H1 (cell line): ENCODE measurements around the gene MCUR1. TPM values are rescaled to one million over a fixed set of nuclear protein-coding genes. Genes with fewer than 3 reads are reported as not detected.
"Not testable (repeated sequence)": the region's sequence is repeated elsewhere in the genome, so short reads cannot be mapped to it uniquely, and the experiment has no call there.

Experiments used
- CTCF ChIA-PET: fragments of 300-600 bp; sonication (Branson Sonifier 250); formaldehyde crosslinking; loops from one replicate; lab custom pipeline; 2021; ENCODE audit not compliant: partially characterized antibody; lab: Charles Lee
- POLR2A ChIA-PET: fragments of 300-600 bp; sonication (Branson Sonifier 250); formaldehyde crosslinking; loops from one replicate; lab custom pipeline; 2021; ENCODE audit warnings: inconsistent platforms; ENCODE audit not compliant: partially characterized antibody; lab: Charles Lee
- DNase-seq, 2 experiments: peaks; one replicate each; pipeline versions ENCODE4 v3.0.0 to v3.0.0-alpha.2; 2010 to 2022; ENCODE audit warnings: low spot score in 2 of 2, low read depth in 1 of 2, mixed read lengths in 1 of 2
- FAIRE-seq: peaks from 2 replicates; lab custom pipeline; 2011; peaks lifted over from hg19 to GRCh38; lab: Jason Lieb, UNC
- H2AFZ ChIP-seq: 2 replicates; pipeline ENCODE4 v1.8.1; 2012; ENCODE audit warnings: low read length, inconsistent platforms
- H2AK5ac ChIP-seq: 2 replicates; pipeline ENCODE4 v1.6.1; 2013; ENCODE audit warnings: low read depth, low read length
- H2BK120ac ChIP-seq: replicated peaks from 2 replicates; pipeline ENCODE3; 2013; ENCODE audit warnings: low read depth, low read length, inconsistent platforms
- H2BK12ac ChIP-seq: 2 replicates; pipeline ENCODE4 v1.6.1; 2013; ENCODE audit warnings: low read depth, low read length
- H2BK15ac ChIP-seq: 2 replicates; pipeline ENCODE4 v1.6.1; 2013; ENCODE audit warnings: low read length
- H2BK20ac ChIP-seq: 2 replicates; pipeline ENCODE4 v1.6.1; 2013; ENCODE audit warnings: low read length
- H2BK5ac ChIP-seq: 2 replicates; pipeline ENCODE4 v1.6.1; 2013; ENCODE audit warnings: low read depth, low read length
- H3K14ac ChIP-seq: 2 replicates; pipeline ENCODE4 v1.6.1; 2013; ENCODE audit warnings: inconsistent platforms; ENCODE audit not compliant: insufficient read length
- H3K18ac ChIP-seq: 2 replicates; pipeline ENCODE4 v1.6.1; 2013; ENCODE audit warnings: low read length; ENCODE audit errors: extremely low read depth
- H3K23ac ChIP-seq: 2 replicates; pipeline ENCODE4 v1.6.1; 2013; ENCODE audit warnings: inconsistent platforms; ENCODE audit not compliant: insufficient read length
- H3K23me2 ChIP-seq: 2 replicates; pipeline ENCODE4 v1.6.1; 2013; ENCODE audit warnings: low read depth, low read length
- H3K27ac ChIP-seq: 2 replicates; pipeline ENCODE4 v1.6.1; 2011; ENCODE audit warnings: low read depth, low read length, inconsistent platforms
- H3K27me3 ChIP-seq, 4 experiments: replicated peaks in 1 of 4; 1 replicate in 1 of 4; 2 replicates in 3 of 4; pipeline versions ENCODE4 v1.6.1 to v1.8.1; 2011 to 2013; ENCODE audit warnings: low read length in 3 of 4, mild to moderate bottlenecking in 3 of 4, inconsistent platforms in 2 of 4, mixed read lengths in 2 of 4, moderate library complexity in 1 of 4; ENCODE audit not compliant: control insufficient read depth in 3 of 4, insufficient read depth in 3 of 4; ENCODE audit errors: extremely low read depth in 1 of 4
- H3K36me3 ChIP-seq, 4 experiments: 2 replicates each; pipeline versions ENCODE4 v1.6.1 to v1.8.1; 2011 to 2013; ENCODE audit warnings: mild to moderate bottlenecking in 4 of 4, low read length in 3 of 4, moderate library complexity in 2 of 4, control low read depth in 1 of 4, inconsistent platforms in 1 of 4; ENCODE audit not compliant: insufficient read depth in 4 of 4, control insufficient read depth in 2 of 4
- H3K4ac ChIP-seq: replicated peaks from 2 replicates; pipeline ENCODE3; 2013; ENCODE audit warnings: low read length, low read depth, mixed read lengths, inconsistent platforms; ENCODE audit not compliant: insufficient read length
- H3K4me1 ChIP-seq, 4 experiments: replicated peaks in 1 of 4; 1 replicate in 1 of 4; 2 replicates in 3 of 4; pipeline versions ENCODE4 v1.6.1 to v1.8.1; 2011 to 2013; ENCODE audit warnings: low read length in 3 of 4, inconsistent platforms in 2 of 4, mixed read lengths in 1 of 4; ENCODE audit not compliant: insufficient read depth in 4 of 4, control insufficient read depth in 3 of 4
- H3K4me2 ChIP-seq, 2 experiments: 2 replicates each; pipeline versions ENCODE4 v1.6.1 to v1.8.1; 2011 to 2013; ENCODE audit warnings: low read depth in 2 of 2, low read length in 2 of 2, control low read depth in 1 of 2, inconsistent platforms in 1 of 2, mild to moderate bottlenecking in 1 of 2; ENCODE audit not compliant: insufficient read depth in 1 of 2
- H3K4me3 ChIP-seq, 4 experiments: fragments of 200-600, 300-600 bp in 1 of 4; sonication (generic), shearing (Covaris generic), sonication (Bioruptor Twin) in 1 of 4; 2 replicates each; pipeline versions ENCODE4 v1.5.1 to v1.8.1; 2011 to 2016; ENCODE audit warnings: low read length in 4 of 4, low read depth in 3 of 4, control low read depth in 2 of 4, inconsistent platforms in 2 of 4, mild to moderate bottlenecking in 2 of 4, mixed read lengths in 1 of 4, moderate library complexity in 1 of 4; ENCODE audit not compliant: insufficient read depth in 2 of 4; ENCODE audit errors: extremely low read depth in 1 of 4
- H3K56ac ChIP-seq: replicated peaks from 2 replicates; pipeline ENCODE3; 2013; ENCODE audit warnings: low read depth, mild to moderate bottlenecking, mixed read lengths, low read length, inconsistent platforms; ENCODE audit not compliant: insufficient read length
- H3K79me1 ChIP-seq: 2 replicates; pipeline ENCODE4 v1.6.1; 2013; ENCODE audit warnings: low read depth, low read length, control low read depth
- H3K79me2 ChIP-seq, 2 experiments: 2 replicates each; pipeline versions ENCODE4 v1.6.1 to v1.8.1; 2012 to 2013; ENCODE audit warnings: low read length in 2 of 2, mild to moderate bottlenecking in 2 of 2, inconsistent platforms in 1 of 2; ENCODE audit not compliant: insufficient read depth in 2 of 2, control insufficient read depth in 1 of 2
- H3K9ac ChIP-seq, 4 experiments: replicated peaks in 1 of 4; 1 replicate in 1 of 4; 2 replicates in 3 of 4; pipeline versions ENCODE4 v1.6.1 to v1.8.1; 2011 to 2013; ENCODE audit warnings: low read depth in 3 of 4, low read length in 3 of 4, control low read depth in 2 of 4, mild to moderate bottlenecking in 2 of 4, moderate library complexity in 2 of 4, inconsistent platforms in 1 of 4; ENCODE audit errors: extremely low read depth in 1 of 4
- H3K9me3 ChIP-seq, 2 experiments: 2 replicates each; pipeline versions ENCODE4 v1.6.1 to v1.8.1; 2012 to 2013; ENCODE audit warnings: mild to moderate bottlenecking in 2 of 2, moderate library complexity in 2 of 2, control low read depth in 1 of 2, inconsistent platforms in 1 of 2, low read depth in 1 of 2, low read length in 1 of 2, mixed read lengths in 1 of 2; ENCODE audit not compliant: insufficient read depth in 2 of 2
- H4K20me1 ChIP-seq, 2 experiments: replicated peaks in 1 of 2; 2 replicates each; pipeline versions ENCODE3 to v1.8.1; 2011 to 2013; ENCODE audit warnings: inconsistent platforms in 2 of 2, low read length in 2 of 2, mild to moderate bottlenecking in 1 of 2; ENCODE audit not compliant: insufficient read depth in 2 of 2, control insufficient read depth in 1 of 2
- H4K5ac ChIP-seq: 2 replicates; pipeline ENCODE4 v1.6.1; 2013; ENCODE audit warnings: low read length, low read depth, mixed read lengths, inconsistent platforms; ENCODE audit not compliant: insufficient read length
- H4K8ac ChIP-seq: 2 replicates; pipeline ENCODE4 v1.8.0; 2013; ENCODE audit warnings: mild to moderate bottlenecking, moderate library complexity, low read length, inconsistent platforms; ENCODE audit not compliant: insufficient read depth; ENCODE audit errors: extremely low read depth
- H4K91ac ChIP-seq: replicated peaks from 2 replicates; pipeline ENCODE3; 2013; ENCODE audit warnings: low read length, mixed read lengths, inconsistent platforms; ENCODE audit not compliant: insufficient read length
- PHF8 ChIP-seq: fragments of 200-600 bp; sonication (generic); conservative IDR thresholded peaks from 2 replicates; pipeline ENCODE4 v1.7.1; 2012; ENCODE audit warnings: low read depth, mild to moderate bottlenecking, inconsistent platforms, low read length, moderate library complexity
- TBP ChIP-seq: IDR thresholded peaks from 2 replicates; pipeline ENCODE4 v1.6.1; 2011; ENCODE audit warnings: low read depth, low read length, improper control_type of control experiment
- WGBS, 2 experiments: shearing (Covaris generic) in 1 of 2; methylation state at CpG; one replicate each; pipeline versions ENCODE4 v1.1.6 to v1.1.7; 2013 to 2015; ENCODE audit warnings: low lambda C conversion rate in 2 of 2, mixed read lengths in 2 of 2, inconsistent platforms in 1 of 2, low coverage in 1 of 2, missing lambda C conversion rate in 1 of 2; ENCODE audit not compliant: insufficient replicate concordance in 2 of 2, insufficient coverage in 1 of 2, insufficient read length in 1 of 2; ENCODE audit errors: extremely low coverage in 1 of 2, missing lambda C conversion rate in 1 of 2; 5-methylcytosine and 5-hydroxymethylcytosine counted together
- polyA plus RNA-seq, 7 experiments: library from polyadenylated mRNA; depleted of rRNA in 3 of 7; stranded (reverse) in 5 of 7; unstranded in 2 of 7; fragments of >200 nt in 5 of 7; fragments of 200-250 nt in 2 of 7; gene quantifications; 1 replicate in 5 of 7; 2 replicates in 1 of 7; 4 replicates in 1 of 7; pipeline versions ENCODE4 v1.2.1 to v1.2.3, GENCODE V29; 2011 to 2013; ENCODE audit warnings: missing spikeins in 2 of 7, mixed read lengths in 2 of 7
- total RNA-seq: library from RNA; stranded (reverse); fragmentation: NEBNext Ultra II Directional; extraction: Animal tissue kit (Norgen Biotek cat#: 25700); gene quantifications from 2 replicates; pipeline ENCODE4 v1.2.1, GENCODE V29; 2021

MCUR1 gene
- total and polyA plus RNA-seq, 2 of the 8 experiments (the other 6 are each of a cell fraction or from before 2014, with no cell fraction given), result 9.6 to 37.3 TPM

DNA sequence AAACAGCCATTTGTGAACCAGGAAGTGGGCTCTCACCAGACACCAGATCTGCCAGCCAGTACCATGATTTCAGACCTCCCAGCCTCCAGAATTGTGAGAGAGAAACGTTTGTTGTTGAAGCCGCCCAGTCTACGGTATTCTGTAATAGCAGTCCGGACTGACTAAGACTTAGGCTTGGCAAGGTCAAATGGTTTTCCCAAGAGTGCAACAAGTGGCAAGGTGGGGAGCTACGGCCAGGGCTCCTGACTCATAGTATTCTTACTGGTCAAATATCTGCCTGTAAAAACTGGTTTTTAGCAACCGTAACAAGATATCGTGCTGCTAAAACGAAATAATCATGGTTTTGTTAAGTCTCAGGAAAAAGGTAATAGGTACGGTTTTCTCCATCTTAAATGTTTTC is 37.8 kb downstream of the MCUR1 start (continued):
- TF ChIP-seq TBP (no peak), PHF8 (no peak)

DNA sequence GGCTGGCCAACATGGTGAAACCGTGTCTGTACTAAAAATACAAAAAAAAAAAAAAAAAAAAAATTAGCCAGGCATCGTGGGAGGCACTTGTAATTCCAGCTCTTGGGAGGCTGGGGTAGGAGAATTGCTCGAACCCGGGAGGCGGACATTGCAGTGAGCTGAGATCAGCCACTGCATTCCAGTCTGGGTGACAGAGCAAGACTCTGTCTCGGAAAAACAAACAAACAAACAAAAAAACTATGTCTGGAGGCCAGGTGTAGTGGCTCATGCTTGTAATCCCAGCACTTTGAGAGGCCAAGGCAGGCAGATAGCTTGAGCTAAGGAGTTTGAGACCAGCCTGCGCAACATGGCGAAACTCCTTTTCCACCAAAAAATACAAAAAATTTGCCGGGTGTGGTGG is 38.9 kb downstream of the MCUR1 start:
- H3K4me3 ChIP-seq, H2BK20ac ChIP-seq, H4K5ac ChIP-seq, H2BK15ac ChIP-seq, H3K79me2 ChIP-seq, H2BK5ac ChIP-seq, H3K79me1 ChIP-seq, DNase-seq, CTCF ChIA-PET, H3K4me2 ChIP-seq, H2BK120ac ChIP-seq, FAIRE-seq, H2AK5ac ChIP-seq, H2BK12ac ChIP-seq, H2AFZ ChIP-seq, H3K27me3 ChIP-seq, H4K91ac ChIP-seq, H3K23ac ChIP-seq, H3K18ac ChIP-seq, H3K9ac ChIP-seq, H3K4ac ChIP-seq, H3K56ac ChIP-seq, H3K4me1 ChIP-seq, H3K14ac ChIP-seq, H3K9me3 ChIP-seq, H3K23me2 ChIP-seq, H4K8ac ChIP-seq, H3K27ac ChIP-seq, H4K20me1 ChIP-seq, H3K36me3 ChIP-seq: not testable (repeated sequence)
- 91% methylated on average over 8 of the region's 9 CpGs; no CpG with 5 or more reads in 1 of the 2 experiments for WGBS, 2 experiments
- POLR2A ChIA-PET, result interaction anchor here (1.2 kb wide), 1 partner anchor 11 kb away, joined by 3 read pairs; no protein-coding TSS in a partner anchor
